Measurements from ENCODE around the gene SLC39A1.
"Not testable (repeated sequence)": the region's sequence is repeated elsewhere in the genome, so short reads cannot be mapped to it uniquely, and the experiment has no call there.

- TF ChIP-seq PTRF (tag; IDR thresholded peaks at IDR 0.05); KDM1A (IDR thresholded peaks at IDR 0.05); RAD21 (CRISPR knock-in tag; conservative IDR thresholded peaks at IDR 0.05 in 1 of 2, IDR thresholded peaks at IDR 0.05 in 1 of 2); BHLHE40 (IDR thresholded peaks at IDR 0.05; ENCODE audit: low read length); MYC (IDR thresholded peaks at IDR 0.05; ENCODE audit: low read depth, low read length); MYC (CRISPR knock-in tag; IDR thresholded peaks at IDR 0.05; ENCODE audit: borderline replicate concordance, low read depth); COPS2 (conservative IDR thresholded peaks at IDR 0.05): not testable (repeated sequence)
Observed at GRCh38 chr1:153996882-153997281, 33.5 kb upstream of the SLC39A1 start.
